HepG2 (cell line): ENCODE results near the gene NRP1. TPM values are rescaled to one million over a fixed set of nuclear protein-coding genes. Genes with fewer than 3 reads are reported as not detected.
A peak's percentile ranks its signal among the peaks of the same experiment; 100 is the strongest.

Experiments used
- AGO1 ChIP-seq: fragments of 200-400 bp; formaldehyde crosslinking; IDR thresholded peaks from 2 replicates; pipeline ENCODE4 v1.6.1; 2017; ENCODE audit warnings: mild to moderate bottlenecking, low read depth, low read length, moderate library complexity; ENCODE audit not compliant: poor library complexity, severe bottlenecking
- GFI1 ChIP-seq: sonication (generic); formaldehyde crosslinking; IDR thresholded peaks from 2 replicates; pipeline ENCODE4 v1.5.0; 2020; ENCODE audit warnings: missing genetic modification reagents, mild to moderate bottlenecking, borderline replicate concordance
- KDM5B ChIP-seq: sonication (generic); formaldehyde crosslinking; IDR thresholded peaks from 2 replicates; pipeline ENCODE4 v1.4.0; 2020; ENCODE audit warnings: missing genetic modification reagents, mild to moderate bottlenecking, borderline replicate concordance
- NCOA1 ChIP-seq: sonication (generic); formaldehyde crosslinking; IDR thresholded peaks from 2 replicates; pipeline ENCODE4 v1.9.0; 2021; ENCODE audit warnings: missing genetic modification reagents
- RORA ChIP-seq: sonication (generic); formaldehyde crosslinking; IDR thresholded peaks from 2 replicates; pipeline ENCODE4 v1.5.0; 2020; ENCODE audit warnings: mild to moderate bottlenecking, missing genetic modification reagents, moderate library complexity
- ZIK1 ChIP-seq: sonication (generic); formaldehyde crosslinking; IDR thresholded peaks from 2 replicates; pipeline ENCODE4 v1.5.0; 2020; ENCODE audit warnings: mild to moderate bottlenecking, low read depth, missing genetic modification reagents, borderline replicate concordance
- ZNF383 ChIP-seq: sonication (generic); formaldehyde crosslinking; IDR thresholded peaks from 2 replicates; pipeline ENCODE4 v1.4.0; 2020; ENCODE audit warnings: missing genetic modification reagents, mild to moderate bottlenecking, borderline replicate concordance
- polyA plus RNA-seq, 8 experiments: library from polyadenylated mRNA; depleted of rRNA in 3 of 8; stranded (reverse) in 7 of 8; unstranded in 1 of 8; fragments of >200 nt; fragmentation: Illumina TruSeq in 4 of 8; extraction: Trizol in 4 of 8; gene quantifications; 2 replicates each; pipeline versions ENCODE4 v1.2.1 to v1.2.3, GENCODE V29; 2011 to 2016; ENCODE audit warnings: low read depth in 4 of 8, missing spikeins in 1 of 8, mixed read lengths in 1 of 8; ENCODE audit not compliant: insufficient read depth in 1 of 8
- total RNA-seq, 5 experiments: library from RNA; depleted of rRNA; stranded (reverse); fragments of >200 nt; fragmentation: Illumina TruSeq; extraction: Trizol; gene quantifications; 2 replicates each; pipeline ENCODE4 v1.2.3, GENCODE V29; 2016; ENCODE audit warnings: low read depth in 1 of 5
- TF ChIP-seq, protein P1 (sequence below): sonication (generic); formaldehyde crosslinking; IDR thresholded peaks from 2 replicates; pipeline ENCODE4 v1.4.0; 2020; ENCODE audit warnings: missing genetic modification reagents
- TF ChIP-seq, protein P2 (sequence below): sonication (generic); formaldehyde crosslinking; IDR thresholded peaks from 2 replicates; pipeline ENCODE4 v1.9.0; 2021; ENCODE audit warnings: mild to moderate bottlenecking, missing genetic modification reagents
- TF ChIP-seq, protein P3 (sequence below): IDR thresholded peaks from 2 replicates; pipeline ENCODE4 v1.4.0; 2020; ENCODE audit warnings: mild to moderate bottlenecking, missing genetic modification reagents
- TF ChIP-seq, protein P4 (sequence below): sonication (generic); formaldehyde crosslinking; IDR thresholded peaks from 2 replicates; pipeline ENCODE4 v1.4.0; 2020; ENCODE audit warnings: missing genetic modification reagents
- TF ChIP-seq, protein P5 (sequence below): sonication (generic); formaldehyde crosslinking; IDR thresholded peaks from 2 replicates; pipeline ENCODE4 v1.4.0; 2020; ENCODE audit warnings: missing genetic modification reagents

The NRP1 gene
- total and polyA plus RNA-seq, 2 of the 13 experiments (the other 11 are each of a cell fraction or from before 2014, with no cell fraction given): 5.3 to 5.8 TPM

DNA sequence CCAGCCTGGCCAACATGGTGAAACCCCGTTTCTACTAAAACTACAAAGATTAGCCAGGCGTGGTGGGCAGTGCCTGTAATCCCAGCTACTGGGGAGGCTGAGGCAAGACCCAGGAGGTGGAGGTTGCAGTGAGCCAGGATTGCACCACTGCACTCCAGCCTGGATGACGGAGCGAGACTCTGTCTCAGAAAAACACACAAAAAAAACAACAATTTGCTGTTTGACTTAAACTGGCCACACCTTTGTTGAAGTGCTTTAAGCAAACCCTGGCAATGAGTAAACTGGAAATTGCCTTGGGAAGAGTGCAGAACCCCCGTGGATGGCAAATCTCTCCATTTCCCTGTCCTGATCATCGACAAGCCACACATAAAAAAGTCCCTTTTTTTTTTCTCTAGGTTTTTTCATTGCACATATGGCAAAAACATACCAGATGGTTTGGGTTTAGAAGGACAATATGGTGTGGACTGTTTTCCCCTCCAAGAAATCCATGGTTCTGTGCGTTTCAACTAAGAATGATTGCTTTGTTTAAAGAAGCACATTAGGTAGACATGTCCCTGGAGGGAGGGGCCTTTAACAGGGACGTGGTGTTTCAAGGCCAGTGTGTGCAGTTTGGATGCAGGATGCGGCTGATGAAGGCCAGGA lies 76.9 kb downstream of the NRP1 start (continued):
- TF ChIP-seq, protein P1, sequence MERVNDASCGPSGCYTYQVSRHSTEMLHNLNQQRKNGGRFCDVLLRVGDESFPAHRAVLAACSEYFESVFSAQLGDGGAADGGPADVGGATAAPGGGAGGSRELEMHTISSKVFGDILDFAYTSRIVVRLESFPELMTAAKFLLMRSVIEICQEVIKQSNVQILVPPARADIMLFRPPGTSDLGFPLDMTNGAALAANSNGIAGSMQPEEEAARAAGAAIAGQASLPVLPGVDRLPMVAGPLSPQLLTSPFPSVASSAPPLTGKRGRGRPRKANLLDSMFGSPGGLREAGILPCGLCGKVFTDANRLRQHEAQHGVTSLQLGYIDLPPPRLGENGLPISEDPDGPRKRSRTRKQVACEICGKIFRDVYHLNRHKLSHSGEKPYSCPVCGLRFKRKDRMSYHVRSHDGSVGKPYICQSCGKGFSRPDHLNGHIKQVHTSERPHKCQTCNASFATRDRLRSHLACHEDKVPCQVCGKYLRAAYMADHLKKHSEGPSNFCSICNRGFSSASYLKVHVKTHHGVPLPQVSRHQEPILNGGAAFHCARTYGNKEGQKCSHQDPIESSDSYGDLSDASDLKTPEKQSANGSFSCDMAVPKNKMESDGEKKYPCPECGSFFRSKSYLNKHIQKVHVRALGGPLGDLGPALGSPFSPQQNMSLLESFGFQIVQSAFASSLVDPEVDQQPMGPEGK (CRISPR knock-in tag): peak; percentile 71; the same call in 1 of the 2 replicates
- TF ChIP-seq KDM5B (CRISPR knock-in tag): no peak
- TF ChIP-seq, protein P2, sequence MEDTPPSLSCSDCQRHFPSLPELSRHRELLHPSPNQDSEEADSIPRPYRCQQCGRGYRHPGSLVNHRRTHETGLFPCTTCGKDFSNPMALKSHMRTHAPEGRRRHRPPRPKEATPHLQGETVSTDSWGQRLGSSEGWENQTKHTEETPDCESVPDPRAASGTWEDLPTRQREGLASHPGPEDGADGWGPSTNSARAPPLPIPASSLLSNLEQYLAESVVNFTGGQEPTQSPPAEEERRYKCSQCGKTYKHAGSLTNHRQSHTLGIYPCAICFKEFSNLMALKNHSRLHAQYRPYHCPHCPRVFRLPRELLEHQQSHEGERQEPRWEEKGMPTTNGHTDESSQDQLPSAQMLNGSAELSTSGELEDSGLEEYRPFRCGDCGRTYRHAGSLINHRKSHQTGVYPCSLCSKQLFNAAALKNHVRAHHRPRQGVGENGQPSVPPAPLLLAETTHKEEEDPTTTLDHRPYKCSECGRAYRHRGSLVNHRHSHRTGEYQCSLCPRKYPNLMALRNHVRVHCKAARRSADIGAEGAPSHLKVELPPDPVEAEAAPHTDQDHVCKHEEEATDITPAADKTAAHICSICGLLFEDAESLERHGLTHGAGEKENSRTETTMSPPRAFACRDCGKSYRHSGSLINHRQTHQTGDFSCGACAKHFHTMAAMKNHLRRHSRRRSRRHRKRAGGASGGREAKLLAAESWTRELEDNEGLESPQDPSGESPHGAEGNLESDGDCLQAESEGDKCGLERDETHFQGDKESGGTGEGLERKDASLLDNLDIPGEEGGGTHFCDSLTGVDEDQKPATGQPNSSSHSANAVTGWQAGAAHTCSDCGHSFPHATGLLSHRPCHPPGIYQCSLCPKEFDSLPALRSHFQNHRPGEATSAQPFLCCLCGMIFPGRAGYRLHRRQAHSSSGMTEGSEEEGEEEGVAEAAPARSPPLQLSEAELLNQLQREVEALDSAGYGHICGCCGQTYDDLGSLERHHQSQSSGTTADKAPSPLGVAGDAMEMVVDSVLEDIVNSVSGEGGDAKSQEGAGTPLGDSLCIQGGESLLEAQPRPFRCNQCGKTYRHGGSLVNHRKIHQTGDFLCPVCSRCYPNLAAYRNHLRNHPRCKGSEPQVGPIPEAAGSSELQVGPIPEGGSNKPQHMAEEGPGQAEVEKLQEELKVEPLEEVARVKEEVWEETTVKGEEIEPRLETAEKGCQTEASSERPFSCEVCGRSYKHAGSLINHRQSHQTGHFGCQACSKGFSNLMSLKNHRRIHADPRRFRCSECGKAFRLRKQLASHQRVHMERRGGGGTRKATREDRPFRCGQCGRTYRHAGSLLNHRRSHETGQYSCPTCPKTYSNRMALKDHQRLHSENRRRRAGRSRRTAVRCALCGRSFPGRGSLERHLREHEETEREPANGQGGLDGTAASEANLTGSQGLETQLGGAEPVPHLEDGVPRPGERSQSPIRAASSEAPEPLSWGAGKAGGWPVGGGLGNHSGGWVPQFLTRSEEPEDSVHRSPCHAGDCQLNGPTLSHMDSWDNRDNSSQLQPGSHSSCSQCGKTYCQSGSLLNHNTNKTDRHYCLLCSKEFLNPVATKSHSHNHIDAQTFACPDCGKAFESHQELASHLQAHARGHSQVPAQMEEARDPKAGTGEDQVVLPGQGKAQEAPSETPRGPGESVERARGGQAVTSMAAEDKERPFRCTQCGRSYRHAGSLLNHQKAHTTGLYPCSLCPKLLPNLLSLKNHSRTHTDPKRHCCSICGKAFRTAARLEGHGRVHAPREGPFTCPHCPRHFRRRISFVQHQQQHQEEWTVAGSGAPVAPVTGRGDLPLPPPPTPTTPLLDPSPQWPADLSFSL (CRISPR knock-in tag): no peak
- TF ChIP-seq ZIK1 (CRISPR knock-in tag): no peak
- TF ChIP-seq NCOA1 (CRISPR knock-in tag): no peak
- TF ChIP-seq, protein P3, sequence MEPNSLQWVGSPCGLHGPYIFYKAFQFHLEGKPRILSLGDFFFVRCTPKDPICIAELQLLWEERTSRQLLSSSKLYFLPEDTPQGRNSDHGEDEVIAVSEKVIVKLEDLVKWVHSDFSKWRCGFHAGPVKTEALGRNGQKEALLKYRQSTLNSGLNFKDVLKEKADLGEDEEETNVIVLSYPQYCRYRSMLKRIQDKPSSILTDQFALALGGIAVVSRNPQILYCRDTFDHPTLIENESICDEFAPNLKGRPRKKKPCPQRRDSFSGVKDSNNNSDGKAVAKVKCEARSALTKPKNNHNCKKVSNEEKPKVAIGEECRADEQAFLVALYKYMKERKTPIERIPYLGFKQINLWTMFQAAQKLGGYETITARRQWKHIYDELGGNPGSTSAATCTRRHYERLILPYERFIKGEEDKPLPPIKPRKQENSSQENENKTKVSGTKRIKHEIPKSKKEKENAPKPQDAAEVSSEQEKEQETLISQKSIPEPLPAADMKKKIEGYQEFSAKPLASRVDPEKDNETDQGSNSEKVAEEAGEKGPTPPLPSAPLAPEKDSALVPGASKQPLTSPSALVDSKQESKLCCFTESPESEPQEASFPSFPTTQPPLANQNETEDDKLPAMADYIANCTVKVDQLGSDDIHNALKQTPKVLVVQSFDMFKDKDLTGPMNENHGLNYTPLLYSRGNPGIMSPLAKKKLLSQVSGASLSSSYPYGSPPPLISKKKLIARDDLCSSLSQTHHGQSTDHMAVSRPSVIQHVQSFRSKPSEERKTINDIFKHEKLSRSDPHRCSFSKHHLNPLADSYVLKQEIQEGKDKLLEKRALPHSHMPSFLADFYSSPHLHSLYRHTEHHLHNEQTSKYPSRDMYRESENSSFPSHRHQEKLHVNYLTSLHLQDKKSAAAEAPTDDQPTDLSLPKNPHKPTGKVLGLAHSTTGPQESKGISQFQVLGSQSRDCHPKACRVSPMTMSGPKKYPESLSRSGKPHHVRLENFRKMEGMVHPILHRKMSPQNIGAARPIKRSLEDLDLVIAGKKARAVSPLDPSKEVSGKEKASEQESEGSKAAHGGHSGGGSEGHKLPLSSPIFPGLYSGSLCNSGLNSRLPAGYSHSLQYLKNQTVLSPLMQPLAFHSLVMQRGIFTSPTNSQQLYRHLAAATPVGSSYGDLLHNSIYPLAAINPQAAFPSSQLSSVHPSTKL (CRISPR knock-in tag): peak; percentile 79
- TF ChIP-seq, protein P4, sequence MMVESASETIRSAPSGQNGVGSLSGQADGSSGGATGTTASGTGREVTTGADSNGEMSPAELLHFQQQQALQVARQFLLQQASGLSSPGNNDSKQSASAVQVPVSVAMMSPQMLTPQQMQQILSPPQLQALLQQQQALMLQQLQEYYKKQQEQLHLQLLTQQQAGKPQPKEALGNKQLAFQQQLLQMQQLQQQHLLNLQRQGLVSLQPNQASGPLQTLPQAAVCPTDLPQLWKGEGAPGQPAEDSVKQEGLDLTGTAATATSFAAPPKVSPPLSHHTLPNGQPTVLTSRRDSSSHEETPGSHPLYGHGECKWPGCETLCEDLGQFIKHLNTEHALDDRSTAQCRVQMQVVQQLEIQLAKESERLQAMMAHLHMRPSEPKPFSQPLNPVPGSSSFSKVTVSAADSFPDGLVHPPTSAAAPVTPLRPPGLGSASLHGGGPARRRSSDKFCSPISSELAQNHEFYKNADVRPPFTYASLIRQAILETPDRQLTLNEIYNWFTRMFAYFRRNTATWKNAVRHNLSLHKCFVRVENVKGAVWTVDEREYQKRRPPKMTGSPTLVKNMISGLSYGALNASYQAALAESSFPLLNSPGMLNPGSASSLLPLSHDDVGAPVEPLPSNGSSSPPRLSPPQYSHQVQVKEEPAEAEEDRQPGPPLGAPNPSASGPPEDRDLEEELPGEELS: peak; percentile 39; the same call in 1 of the 2 replicates
- no peak for TF ChIP-seq RORA (CRISPR knock-in tag)
- TF ChIP-seq, protein P5, sequence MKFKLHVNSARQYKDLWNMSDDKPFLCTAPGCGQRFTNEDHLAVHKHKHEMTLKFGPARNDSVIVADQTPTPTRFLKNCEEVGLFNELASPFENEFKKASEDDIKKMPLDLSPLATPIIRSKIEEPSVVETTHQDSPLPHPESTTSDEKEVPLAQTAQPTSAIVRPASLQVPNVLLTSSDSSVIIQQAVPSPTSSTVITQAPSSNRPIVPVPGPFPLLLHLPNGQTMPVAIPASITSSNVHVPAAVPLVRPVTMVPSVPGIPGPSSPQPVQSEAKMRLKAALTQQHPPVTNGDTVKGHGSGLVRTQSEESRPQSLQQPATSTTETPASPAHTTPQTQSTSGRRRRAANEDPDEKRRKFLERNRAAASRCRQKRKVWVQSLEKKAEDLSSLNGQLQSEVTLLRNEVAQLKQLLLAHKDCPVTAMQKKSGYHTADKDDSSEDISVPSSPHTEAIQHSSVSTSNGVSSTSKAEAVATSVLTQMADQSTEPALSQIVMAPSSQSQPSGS (CRISPR knock-in tag): no peak
- TF ChIP-seq GFI1: no peak
- no peak for TF ChIP-seq ZNF383 (CRISPR knock-in tag)
- TF ChIP-seq AGO1: no peak
